Mucosa of rectum (tissue), 2 donors: ENCODE results near the gene LBR.

Source experiments
- H3K27ac ChIP-seq, 2 donors: one replicate each; pipeline ENCODE4 v1.7.0; 2013; ENCODE audit warnings: inconsistent platforms in 2 of 2, low read depth in 2 of 2, low read length in 2 of 2
- H3K27me3 ChIP-seq, 2 donors: one replicate each; pipeline ENCODE4 v1.7.0; 2013; ENCODE audit warnings: low read length in 2 of 2; ENCODE audit not compliant: control insufficient read depth in 2 of 2, insufficient read depth in 2 of 2
- H3K36me3 ChIP-seq, 2 donors: one replicate each; pipeline ENCODE4 v1.7.0; 2013; ENCODE audit warnings: low read length in 2 of 2; ENCODE audit not compliant: control insufficient read depth in 2 of 2, insufficient read depth in 2 of 2
- H3K4me1 ChIP-seq, 2 donors: one replicate each; pipeline ENCODE4 v1.7.0; 2013; ENCODE audit warnings: low read length in 2 of 2, mild to moderate bottlenecking in 1 of 2; ENCODE audit not compliant: control insufficient read depth in 2 of 2, insufficient read depth in 2 of 2
- H3K4me3 ChIP-seq, 2 donors: one replicate each; pipeline ENCODE4 v1.7.0; 2013; ENCODE audit warnings: low read length in 2 of 2
- H3K9ac ChIP-seq, 2 donors: one replicate each; pipeline ENCODE4 v1.7.0; 2013; ENCODE audit warnings: low read length in 2 of 2, low read depth in 1 of 2, mild to moderate bottlenecking in 1 of 2
- H3K9me3 ChIP-seq, 2 donors: one replicate each; pipeline ENCODE4 v1.7.0; 2013; ENCODE audit warnings: low read length in 2 of 2; ENCODE audit not compliant: control insufficient read depth in 2 of 2
- donor health status: healthy.
- donor health status: Normal muscosa, but diverticular disease.

Gene LBR

GRCh38 chr1:225380691-225381090 is 47.1 kb downstream of the LBR start:
- H3K27me3 ChIP-seq = no peaks in the 10 kb centered on the region
- H3K4me1 ChIP-seq = no peaks in the 10 kb centered on the region
- H3K9me3 ChIP-seq = no peaks in the 10 kb centered on the region
- H3K4me3 ChIP-seq = no peak overlapping the region
- no peaks in the 10 kb centered on the region for H3K36me3 ChIP-seq
- H3K9ac ChIP-seq = no peak overlapping the region
- H3K27ac ChIP-seq = no peak overlapping the region

DNA sequence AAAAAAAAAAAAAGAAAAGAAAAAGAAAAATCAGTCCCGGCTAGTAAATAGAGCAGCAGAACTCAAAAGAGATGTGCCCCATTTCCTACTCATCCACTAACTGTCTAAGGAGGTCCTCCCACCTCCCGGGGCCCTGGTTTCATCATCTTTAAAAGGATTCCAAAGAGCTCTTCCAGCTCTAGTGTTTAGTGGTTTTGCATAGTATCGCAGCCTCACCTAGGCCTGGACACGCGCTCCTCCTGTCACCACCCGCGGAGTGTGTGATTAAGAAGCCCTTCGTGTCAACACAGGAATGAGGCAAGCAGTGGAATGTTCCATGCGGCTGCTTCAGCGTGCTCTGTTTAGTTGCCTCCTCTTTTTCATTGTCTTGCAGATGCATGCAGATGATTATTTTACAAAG is 49.0 kb downstream of the LBR start:
- Histone ChIP-seq H3K9me3 (no peaks in the 10 kb centered on the region), H3K9ac (no peak overlapping the region), H3K27me3 (no peaks in the 10 kb centered on the region), H3K4me3 (no peak overlapping the region), H3K27ac (no peak overlapping the region), H3K4me1 (no peaks in the 10 kb centered on the region), H3K36me3 (no peaks in the 10 kb centered on the region)

GRCh38 chr1:225374996-225375395 is 52.8 kb downstream of the LBR start:
- Histone ChIP-seq H3K36me3 (no peaks in the 10 kb centered on the region), H3K4me3 (no peak overlapping the region), H3K27ac (no peak overlapping the region), H3K27me3 (no peaks in the 10 kb centered on the region), H3K9me3 (no peaks in the 10 kb centered on the region), H3K9ac (no peak overlapping the region), H3K4me1 (no peaks in the 10 kb centered on the region)

GRCh38 chr1:225373155-225373554 is 54.7 kb downstream of the LBR start:
- Histone ChIP-seq H3K36me3 (no peaks in the 10 kb centered on the region), H3K9me3 (no peaks in the 10 kb centered on the region), H3K4me3 (no peak overlapping the region), H3K27ac (no peak overlapping the region), H3K4me1 (no peaks in the 10 kb centered on the region), H3K27me3 (no peaks in the 10 kb centered on the region), H3K9ac (no peak overlapping the region)

DNA sequence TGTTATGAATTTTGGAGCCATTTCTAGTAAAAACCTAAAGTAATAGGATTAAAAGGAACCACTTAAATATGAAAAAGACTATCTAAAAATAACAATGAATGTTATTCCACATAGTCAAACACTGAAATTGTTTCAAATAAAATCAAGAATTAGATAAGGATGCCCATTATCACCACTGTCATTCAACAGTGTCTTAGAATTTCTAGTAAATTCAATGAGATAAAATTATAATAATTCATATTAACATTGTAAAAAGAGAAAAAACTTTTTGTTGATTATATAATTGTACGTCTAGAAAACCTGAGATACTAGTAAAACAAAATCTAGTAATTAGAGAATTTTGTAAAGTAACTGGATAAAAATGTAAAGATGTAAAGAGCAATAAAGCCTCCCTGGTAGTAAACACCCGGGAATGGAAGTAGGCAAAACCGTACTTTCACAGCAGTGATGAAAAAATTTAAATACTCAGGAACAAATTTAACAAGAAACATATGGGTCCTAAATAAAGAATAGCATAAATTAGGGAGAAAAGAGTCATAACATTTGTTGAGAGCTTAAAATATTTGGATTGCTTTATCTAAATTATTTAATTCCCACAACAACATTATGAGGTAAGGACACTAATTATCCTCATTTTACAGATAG is 56.4 kb downstream of the LBR start:
- Histone ChIP-seq H3K9me3 (no peaks in the 10 kb centered on the region), H3K4me3 (no peak overlapping the region), H3K27me3 (no peaks in the 10 kb centered on the region), H3K4me1 (no peaks in the 10 kb centered on the region), H3K27ac (no peak overlapping the region), H3K9ac (no peak overlapping the region), H3K36me3 (no peaks in the 10 kb centered on the region)

- no peak overlapping the region for H3K27ac ChIP-seq
- H3K4me3 ChIP-seq = no peak overlapping the region
- no peaks in the 10 kb centered on the region for H3K9me3 ChIP-seq
- H3K27me3 ChIP-seq = no peaks in the 10 kb centered on the region
- no peaks in the 10 kb centered on the region for H3K4me1 ChIP-seq
- H3K36me3 ChIP-seq = no peaks in the 10 kb centered on the region
- no peak overlapping the region for H3K9ac ChIP-seq
Measured at GRCh38 chr1:225368036-225368552, 59.7 kb downstream of the LBR start.

DNA sequence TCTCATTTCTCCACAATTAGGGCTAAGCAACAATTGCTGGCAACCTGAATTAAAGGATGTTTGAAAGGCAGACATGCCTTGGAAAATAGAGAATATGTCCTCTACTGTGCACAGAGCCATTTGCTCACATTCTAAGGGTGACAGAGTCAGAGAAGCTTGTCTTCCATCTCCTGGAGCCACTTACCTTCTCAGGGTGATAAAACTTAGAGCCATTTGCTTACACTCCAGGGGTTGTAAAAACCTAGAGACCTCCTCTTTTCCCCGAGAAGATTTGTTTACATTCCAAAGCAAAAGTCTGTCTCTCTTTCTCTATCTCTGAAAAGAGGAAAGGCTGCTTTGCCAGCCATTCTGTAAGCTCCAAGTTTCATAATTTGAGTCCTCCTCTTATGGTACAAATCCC is 61.3 kb downstream of the LBR start:
- H3K4me3 ChIP-seq = no peak overlapping the region
- no peaks in the 10 kb centered on the region for H3K27me3 ChIP-seq
- no peaks in the 10 kb centered on the region for H3K4me1 ChIP-seq
- H3K36me3 ChIP-seq = no peaks in the 10 kb centered on the region
- H3K9ac ChIP-seq = no peak overlapping the region
- no peak overlapping the region for H3K27ac ChIP-seq
- no peaks in the 10 kb centered on the region for H3K9me3 ChIP-seq

DNA sequence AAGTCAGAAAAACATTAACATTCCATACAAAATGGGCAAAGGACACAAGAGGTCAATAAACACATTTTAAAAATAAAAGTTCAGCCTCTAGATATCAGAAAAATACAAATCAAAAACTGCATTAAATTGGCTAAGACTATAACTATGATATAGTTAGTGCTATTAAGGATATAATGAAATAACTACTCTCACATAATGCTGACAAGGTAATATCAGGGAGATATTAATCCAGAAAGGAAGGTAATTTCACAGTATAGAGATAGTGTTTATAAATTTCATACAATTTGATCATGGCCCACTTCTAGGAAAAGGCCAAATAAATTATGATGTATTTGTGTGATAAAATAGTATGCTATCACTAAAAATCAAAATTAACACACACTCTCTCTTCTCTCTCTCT is 61.8 kb downstream of the LBR start:
- no peaks in the 10 kb centered on the region for H3K27me3 ChIP-seq
- no peaks in the 10 kb centered on the region for H3K36me3 ChIP-seq
- H3K9ac ChIP-seq = no peak overlapping the region
- no peaks in the 10 kb centered on the region for H3K9me3 ChIP-seq
- H3K4me3 ChIP-seq = no peak overlapping the region
- no peak overlapping the region for H3K27ac ChIP-seq
- H3K4me1 ChIP-seq = no peaks in the 10 kb centered on the region

- Histone ChIP-seq H3K4me3 (no peak overlapping the region), H3K27ac (no peak overlapping the region), H3K27me3 (no peaks in the 10 kb centered on the region), H3K9ac (no peak overlapping the region), H3K9me3 (no peaks in the 10 kb centered on the region), H3K4me1 (no peaks in the 10 kb centered on the region), H3K36me3 (no peaks in the 10 kb centered on the region)
Measured at GRCh38 chr1:225364439-225364838, 63.4 kb downstream of the LBR start.

GRCh38 chr1:225362805-225363204 is 65.0 kb downstream of the LBR start:
- Histone ChIP-seq H3K9ac (no peak overlapping the region), H3K36me3 (no peaks in the 10 kb centered on the region), H3K27me3 (no peaks in the 10 kb centered on the region), H3K4me3 (no peak overlapping the region), H3K9me3 (no peaks in the 10 kb centered on the region), H3K4me1 (no peaks in the 10 kb centered on the region), H3K27ac (no peak overlapping the region)

DNA sequence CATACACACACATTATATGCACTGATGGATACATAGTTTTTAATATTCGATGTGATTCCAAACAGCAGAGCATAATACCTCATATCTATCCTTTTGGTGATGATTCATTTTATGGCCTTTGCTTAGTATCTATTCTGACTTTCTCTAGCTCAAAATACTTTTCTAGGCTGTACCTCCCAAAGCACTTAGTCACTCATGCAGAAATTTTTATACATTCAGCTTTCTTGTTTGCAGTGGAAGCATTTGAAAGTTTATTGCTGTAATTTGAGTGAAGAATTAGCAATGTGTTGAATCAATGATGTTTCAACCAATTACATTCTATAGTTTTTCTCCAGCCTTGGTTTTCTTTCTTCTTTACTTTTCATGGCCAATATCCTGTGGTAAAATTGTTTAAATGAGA is 66.7 kb downstream of the LBR start:
- Histone ChIP-seq H3K9me3 (no peaks in the 10 kb centered on the region), H3K9ac (no peak overlapping the region), H3K4me3 (no peak overlapping the region), H3K27me3 (no peaks in the 10 kb centered on the region), H3K27ac (no peak overlapping the region), H3K36me3 (no peaks in the 10 kb centered on the region), H3K4me1 (no peaks in the 10 kb centered on the region)
